Measurements from ENCODE around the gene C3orf49.

Gene C3orf49, protein sequence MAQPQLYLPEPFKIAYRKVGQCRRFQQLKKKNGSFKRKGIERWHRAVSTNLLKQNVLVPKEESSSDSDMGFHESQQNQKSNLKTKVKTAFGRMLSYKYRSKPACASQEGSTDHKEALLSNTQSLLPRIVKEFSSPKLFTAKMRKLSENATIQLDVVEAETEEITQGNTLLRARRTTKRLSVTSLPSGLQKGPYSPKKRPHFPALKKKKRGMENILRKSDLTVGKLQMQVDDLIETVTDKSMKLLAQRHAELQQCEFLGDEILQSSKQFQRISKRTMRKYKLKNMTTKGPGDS

DNA sequence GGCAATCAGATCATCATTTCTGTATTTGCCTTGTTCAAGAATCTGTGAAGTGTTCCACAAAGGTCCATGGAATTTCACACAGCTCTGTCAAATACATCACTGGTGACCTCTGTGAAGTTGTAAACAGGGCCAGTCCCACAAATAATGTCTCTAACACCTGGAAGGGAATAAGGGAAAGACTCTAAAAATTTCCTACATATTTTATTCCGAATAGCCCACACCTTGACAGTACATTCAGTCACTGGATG, at the start of gene C3orf49:
TSS of gene C3orf49 (plus strand) at position 149 of the 248 bp plus-strand sequence. CDS start 173 bp downstream, outside the sequence.
- TF ChIP-seq, protein P1, sequence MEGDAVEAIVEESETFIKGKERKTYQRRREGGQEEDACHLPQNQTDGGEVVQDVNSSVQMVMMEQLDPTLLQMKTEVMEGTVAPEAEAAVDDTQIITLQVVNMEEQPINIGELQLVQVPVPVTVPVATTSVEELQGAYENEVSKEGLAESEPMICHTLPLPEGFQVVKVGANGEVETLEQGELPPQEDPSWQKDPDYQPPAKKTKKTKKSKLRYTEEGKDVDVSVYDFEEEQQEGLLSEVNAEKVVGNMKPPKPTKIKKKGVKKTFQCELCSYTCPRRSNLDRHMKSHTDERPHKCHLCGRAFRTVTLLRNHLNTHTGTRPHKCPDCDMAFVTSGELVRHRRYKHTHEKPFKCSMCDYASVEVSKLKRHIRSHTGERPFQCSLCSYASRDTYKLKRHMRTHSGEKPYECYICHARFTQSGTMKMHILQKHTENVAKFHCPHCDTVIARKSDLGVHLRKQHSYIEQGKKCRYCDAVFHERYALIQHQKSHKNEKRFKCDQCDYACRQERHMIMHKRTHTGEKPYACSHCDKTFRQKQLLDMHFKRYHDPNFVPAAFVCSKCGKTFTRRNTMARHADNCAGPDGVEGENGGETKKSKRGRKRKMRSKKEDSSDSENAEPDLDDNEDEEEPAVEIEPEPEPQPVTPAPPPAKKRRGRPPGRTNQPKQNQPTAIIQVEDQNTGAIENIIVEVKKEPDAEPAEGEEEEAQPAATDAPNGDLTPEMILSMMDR (IDR thresholded peaks at IDR 0.05; ENCODE audit: low read depth, low read length), result no peak
- no peak within 1 kb of the TSS for H3K4me3 ChIP-seq (ENCODE audit: low read depth, low read length)

DNA sequence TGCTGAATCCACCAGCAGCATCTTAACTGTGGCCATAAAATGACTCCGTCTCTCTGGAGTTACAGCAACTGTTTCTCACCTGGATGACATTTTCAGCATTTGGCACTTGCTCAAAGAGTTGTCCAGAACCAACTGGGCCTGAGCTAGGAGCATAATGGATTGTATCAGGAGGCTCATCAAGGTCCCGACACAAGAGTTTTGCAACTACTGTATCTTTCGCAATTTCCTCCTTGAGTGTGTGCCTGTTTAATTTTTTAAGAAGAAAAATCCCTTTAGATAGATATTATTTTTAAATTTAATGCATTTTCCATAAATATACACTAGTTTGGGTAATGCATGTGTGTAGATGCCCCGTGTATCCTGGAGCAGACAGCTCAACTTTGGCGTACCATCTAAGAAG, 44.3 kb upstream of the C3orf49 start:
- TF ChIP-seq, protein P1 (IDR thresholded peaks at IDR 0.05; ENCODE audit: low read depth, low read length), result no peak
- H3K4me3 ChIP-seq (ENCODE audit: low read depth, low read length), result no peak overlapping the region

DNA sequence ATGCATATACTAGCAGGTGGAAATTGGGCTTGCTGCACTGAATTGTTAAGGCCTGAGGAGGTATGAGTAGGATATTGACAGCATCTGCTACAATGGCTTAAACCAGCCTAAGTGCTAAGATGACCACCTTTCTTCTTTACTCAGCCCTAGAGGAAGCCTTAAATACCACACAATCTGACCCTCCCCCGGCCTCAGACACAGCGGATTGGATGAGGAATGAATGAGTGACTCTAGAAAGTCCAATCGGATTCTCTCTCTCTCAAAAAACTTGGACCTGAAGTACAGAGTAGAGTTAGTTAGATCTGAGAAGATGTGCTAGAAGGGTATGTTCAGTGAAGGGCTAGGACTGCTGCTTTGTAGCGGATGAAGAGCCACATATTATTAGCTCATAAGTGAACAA, 39.9 kb upstream of the C3orf49 start:
- H3K4me3 ChIP-seq (ENCODE audit: low read depth, low read length), result no peak overlapping the region
- TF ChIP-seq, protein P1 (IDR thresholded peaks at IDR 0.05; ENCODE audit: low read depth, low read length), result no peak

DNA sequence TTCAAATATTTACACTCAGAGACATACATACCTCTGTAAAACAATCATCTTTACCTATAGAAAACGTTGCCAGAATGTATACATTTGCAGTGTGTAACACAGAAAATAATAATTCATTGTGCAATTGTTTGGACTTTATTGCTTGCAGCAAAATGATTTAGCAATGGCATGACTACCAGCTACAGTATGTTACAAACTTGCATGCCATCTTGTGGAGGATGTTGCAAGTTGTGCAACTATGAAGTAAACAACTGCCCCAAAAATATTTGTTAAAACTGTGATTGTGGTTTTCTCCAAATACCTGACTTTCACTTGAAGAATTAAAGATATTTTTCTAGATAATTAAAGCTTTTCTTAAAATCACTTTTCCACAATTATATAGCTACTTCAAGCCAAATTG, 27.1 kb upstream of the C3orf49 start:
- TF ChIP-seq, protein P1 (IDR thresholded peaks at IDR 0.05; ENCODE audit: low read depth, low read length), result no peak
- no peak overlapping the region for H3K4me3 ChIP-seq (ENCODE audit: low read depth, low read length)

DNA sequence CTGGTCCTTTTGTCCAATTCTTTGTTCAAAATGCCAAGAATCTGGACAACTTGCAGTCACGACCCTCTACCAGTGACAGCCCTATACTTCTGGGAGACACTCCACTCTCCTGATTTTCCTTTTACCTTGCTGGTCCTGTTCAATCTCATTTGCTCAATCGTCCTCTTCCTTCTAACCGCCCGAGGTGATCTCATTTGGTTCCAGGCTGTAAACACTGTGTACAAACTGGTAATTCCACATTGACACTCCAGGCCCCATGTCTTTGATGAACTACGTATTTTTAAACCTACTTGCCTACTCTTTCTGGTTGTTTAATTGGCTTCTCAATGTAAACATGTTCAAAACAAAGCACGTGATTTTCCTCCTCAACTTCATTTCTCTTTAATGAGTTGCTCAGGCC, 23.7 kb upstream of the C3orf49 start:
- TF ChIP-seq, protein P1 (IDR thresholded peaks at IDR 0.05; ENCODE audit: low read depth, low read length), result no peak
- no peak overlapping the region for H3K4me3 ChIP-seq (ENCODE audit: low read depth, low read length)

DNA sequence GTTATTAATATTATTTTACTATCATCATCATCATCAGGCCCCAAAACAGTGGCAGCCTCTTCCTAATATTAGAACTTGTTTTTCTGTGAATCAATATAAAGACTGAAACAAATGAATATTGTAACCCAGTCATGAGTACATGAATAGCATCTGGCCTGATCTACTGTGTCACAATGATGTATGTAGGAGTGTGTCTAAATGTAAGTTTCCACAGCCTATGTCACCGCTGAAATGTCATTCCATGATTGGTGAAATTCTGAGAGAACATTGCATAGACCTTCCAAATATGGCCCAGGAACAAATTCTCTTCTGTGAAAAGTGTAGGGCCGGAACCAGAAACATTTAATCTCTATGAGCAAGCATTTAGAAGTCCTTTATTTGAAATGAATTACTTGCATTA, 20.6 kb upstream of the C3orf49 start:
- TF ChIP-seq, protein P1 (IDR thresholded peaks at IDR 0.05; ENCODE audit: low read depth, low read length), result no peak
- no peak overlapping the region for H3K4me3 ChIP-seq (ENCODE audit: low read depth, low read length)

DNA sequence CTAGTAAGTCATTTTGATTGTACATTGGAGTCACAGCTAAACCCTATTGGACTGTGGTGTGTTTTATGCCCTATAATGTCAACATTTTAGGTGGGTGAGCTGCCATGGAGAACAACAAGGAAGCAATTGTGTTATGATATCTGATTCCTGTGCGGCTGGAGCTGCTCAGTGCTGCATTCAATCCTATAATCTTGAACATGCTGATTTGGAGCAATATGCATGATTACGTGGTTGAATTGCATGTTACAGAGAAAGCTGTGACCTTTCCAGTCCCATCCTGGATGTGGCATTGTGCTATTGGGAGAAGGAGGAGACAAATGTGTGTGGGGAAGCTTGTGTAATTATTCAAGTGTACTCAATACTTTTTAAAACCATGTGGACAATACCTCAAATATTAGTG, 20.1 kb upstream of the C3orf49 start:
- TF ChIP-seq, protein P1 (IDR thresholded peaks at IDR 0.05; ENCODE audit: low read depth, low read length), result no peak
- no peak overlapping the region for H3K4me3 ChIP-seq (ENCODE audit: low read depth, low read length)
